GM12872 (cell line): ENCODE results near the gene FXYD2.

Experiments used
- CTCF ChIP-seq: IDR thresholded peaks from 3 replicates; pipeline ENCODE4 v1.5.1; 2011; ENCODE audit warnings: low read depth, mild to moderate bottlenecking, low read length, moderate library complexity; ENCODE audit not compliant: insufficient read depth

Gene FXYD2

GRCh38 chr11:117795638-117796455 is 28.7 kb downstream of the FXYD2 start:
- no peak for TF ChIP-seq CTCF

GRCh38 chr11:117794772-117795629 is 29.5 kb downstream of the FXYD2 start:
- TF ChIP-seq CTCF = no peak

- TF ChIP-seq CTCF = no peak
Observed at GRCh38 chr11:117794135-117794534, 30.4 kb downstream of the FXYD2 start.

GRCh38 chr11:117793583-117793982 is 31.0 kb downstream of the FXYD2 start:
- no peak for TF ChIP-seq CTCF

DNA sequence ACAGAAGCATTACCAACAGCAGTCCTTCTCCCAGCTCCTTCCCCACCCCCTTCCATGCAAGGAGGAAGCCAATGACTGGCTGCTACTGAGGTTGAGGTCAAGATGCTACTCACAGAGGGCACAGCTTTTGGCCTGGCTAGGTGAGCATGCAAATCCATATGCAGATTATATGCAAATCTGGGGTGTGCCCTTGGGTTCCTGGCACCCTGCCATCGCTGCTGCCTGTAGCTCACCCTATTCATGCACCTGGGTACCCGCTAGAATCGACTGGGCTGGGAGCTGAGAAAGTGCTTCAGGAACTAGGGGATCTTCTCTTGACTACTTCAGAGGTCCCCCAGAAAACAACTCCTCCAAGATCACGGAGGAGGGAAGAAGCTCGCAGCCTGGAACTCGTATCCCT is 31.6 kb downstream of the FXYD2 start:
- TF ChIP-seq CTCF = no peak

DNA sequence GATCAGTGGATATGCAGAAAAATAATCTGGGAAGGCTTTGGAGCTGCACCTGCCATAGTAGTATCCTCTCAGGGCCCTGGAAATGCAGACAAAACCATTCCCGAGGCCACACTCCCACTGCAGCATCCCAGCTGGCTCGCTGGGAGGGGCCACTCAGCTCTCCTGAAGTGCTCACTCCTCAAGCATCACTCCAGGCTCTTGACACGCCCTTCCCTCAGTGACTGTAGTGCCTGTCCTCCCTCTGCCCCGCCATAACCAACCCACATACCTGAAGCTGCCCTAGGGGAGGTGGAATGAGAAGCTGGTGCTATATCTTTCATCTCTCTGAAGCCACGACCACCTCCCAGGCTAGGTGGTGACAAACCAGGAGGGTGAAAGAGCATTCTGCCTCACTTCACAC is 32.3 kb downstream of the FXYD2 start:
- TF ChIP-seq CTCF = no peak

- TF ChIP-seq CTCF = no peak
Observed at GRCh38 chr11:117790279-117790678, 34.3 kb downstream of the FXYD2 start.
